ENCODE measurements around the gene ZNF407. TPM values are rescaled to one million over a fixed set of nuclear protein-coding genes. Genes with fewer than 3 reads are reported as not detected.

The ZNF407 gene
- total RNA-seq, 1 experiment from 2014 or later = 18.1 TPM

DNA sequence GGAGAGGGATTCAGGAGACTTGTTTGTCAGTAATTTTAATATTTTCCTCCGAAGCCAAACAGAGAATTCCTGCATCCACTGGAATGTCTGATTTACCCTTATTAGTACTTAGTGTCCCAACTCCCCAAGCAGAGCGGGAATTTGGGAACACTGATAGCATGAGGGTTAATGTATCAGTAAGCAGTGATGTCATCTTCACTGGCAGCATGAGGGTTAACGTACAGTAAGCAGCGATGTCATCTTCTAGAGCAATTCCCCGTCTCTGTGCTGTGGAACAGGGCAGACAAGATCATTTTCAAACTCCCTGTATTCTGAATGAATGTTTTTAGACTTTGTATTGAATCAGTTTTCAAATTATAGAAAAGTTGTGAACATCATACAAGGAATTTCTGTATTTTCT, 228.9 kb downstream of the ZNF407 start:
- Histone ChIP-seq H3K4me1 (ENCODE audit: low read length) (peaks cover 11% of the 10 kb centered on the region), H3K9me3 (ENCODE audit: low read length) (no peaks in the 10 kb centered on the region), H3K36me3 (ENCODE audit: insufficient read depth, low read length) (no peaks in the 10 kb centered on the region), H3K79me2 (ENCODE audit: low read length) (no peaks in the 10 kb centered on the region), H2AFZ (ENCODE audit: low read length) (no peak overlapping the region), H3K4me2 (ENCODE audit: low read depth, low read length, poor library complexity, severe bottlenecking) (no peak overlapping the region), H3K9ac (ENCODE audit: low read length) (no peak overlapping the region), H3K27ac (ENCODE audit: low read length) (no peak overlapping the region), H3K4me3 (ENCODE audit: low read length) (no peak overlapping the region), H3K27me3 (ENCODE audit: low read length) (no peaks in the 10 kb centered on the region), H4K20me1 (ENCODE audit: insufficient read depth, low read depth, low read length) (no peaks in the 10 kb centered on the region), H3K9me2 (replicated peaks; ENCODE audit: insufficient read depth, low read length) (no peaks in the 10 kb centered on the region)
- DNase-seq = no peak

GRCh38 chr18:74828200-74828599, 230.5 kb downstream of the ZNF407 start:
- H3K4me2 ChIP-seq (ENCODE audit: low read depth, low read length, poor library complexity, severe bottlenecking) = no peak overlapping the region

GRCh38 chr18:74831571-74832250, 234.0 kb downstream of the ZNF407 start:
- H3K9ac ChIP-seq (ENCODE audit: low read length) = no peak overlapping the region
- H4K20me1 ChIP-seq (ENCODE audit: insufficient read depth, low read depth, low read length) = no peaks in the 10 kb centered on the region
- no peaks in the 10 kb centered on the region for H3K36me3 ChIP-seq (ENCODE audit: insufficient read depth, low read length)
- H3K9me3 ChIP-seq (ENCODE audit: low read length) = no peaks in the 10 kb centered on the region
- no peaks in the 10 kb centered on the region for H3K79me2 ChIP-seq (ENCODE audit: low read length)
- no peak for DNase-seq
- no peaks in the 10 kb centered on the region for H3K27me3 ChIP-seq (ENCODE audit: low read length)
- H3K4me2 ChIP-seq (ENCODE audit: low read depth, low read length, poor library complexity, severe bottlenecking) = no peak overlapping the region
- no peak overlapping the region for H3K4me3 ChIP-seq (ENCODE audit: low read length)
- no peak overlapping the region for H2AFZ ChIP-seq (ENCODE audit: low read length)
- H3K4me1 ChIP-seq (ENCODE audit: low read length) = no peaks in the 10 kb centered on the region
- H3K27ac ChIP-seq (ENCODE audit: low read length) = no peak overlapping the region
- H3K9me2 ChIP-seq (replicated peaks; ENCODE audit: insufficient read depth, low read length) = no peaks in the 10 kb centered on the region

More at GRCh38 chr18:74828200-74828599, 230.5 kb downstream of the ZNF407 start:
- Histone ChIP-seq H4K20me1 (ENCODE audit: insufficient read depth, low read depth, low read length) (no peaks in the 10 kb centered on the region), H3K27me3 (ENCODE audit: low read length) (no peaks in the 10 kb centered on the region), H3K9ac (ENCODE audit: low read length) (no peak overlapping the region), H3K79me2 (ENCODE audit: low read length) (no peaks in the 10 kb centered on the region), H3K36me3 (ENCODE audit: insufficient read depth, low read length) (no peaks in the 10 kb centered on the region), H3K9me3 (ENCODE audit: low read length) (no peaks in the 10 kb centered on the region), H3K27ac (ENCODE audit: low read length) (no peak overlapping the region), H3K4me3 (ENCODE audit: low read length) (no peak overlapping the region), H2AFZ (ENCODE audit: low read length) (no peak overlapping the region), H3K9me2 (replicated peaks; ENCODE audit: insufficient read depth, low read length) (no peaks in the 10 kb centered on the region), H3K4me1 (ENCODE audit: low read length) (peaks cover 11% of the 10 kb centered on the region)
- DNase-seq = no peak

GRCh38 chr18:74832381-74832780, 234.7 kb downstream of the ZNF407 start:
- no peak for DNase-seq
- Histone ChIP-seq H3K4me2 (ENCODE audit: low read depth, low read length, poor library complexity, severe bottlenecking) (no peak overlapping the region), H3K27ac (ENCODE audit: low read length) (no peak overlapping the region), H3K36me3 (ENCODE audit: insufficient read depth, low read length) (no peaks in the 10 kb centered on the region), H3K4me3 (ENCODE audit: low read length) (no peak overlapping the region), H4K20me1 (ENCODE audit: insufficient read depth, low read depth, low read length) (no peaks in the 10 kb centered on the region), H3K4me1 (ENCODE audit: low read length) (no peaks in the 10 kb centered on the region), H3K79me2 (ENCODE audit: low read length) (no peaks in the 10 kb centered on the region), H3K27me3 (ENCODE audit: low read length) (no peaks in the 10 kb centered on the region), H3K9me2 (replicated peaks; ENCODE audit: insufficient read depth, low read length) (no peaks in the 10 kb centered on the region), H3K9ac (ENCODE audit: low read length) (no peak overlapping the region), H3K9me3 (ENCODE audit: low read length) (no peaks in the 10 kb centered on the region), H2AFZ (ENCODE audit: low read length) (no peak overlapping the region)

DNA sequence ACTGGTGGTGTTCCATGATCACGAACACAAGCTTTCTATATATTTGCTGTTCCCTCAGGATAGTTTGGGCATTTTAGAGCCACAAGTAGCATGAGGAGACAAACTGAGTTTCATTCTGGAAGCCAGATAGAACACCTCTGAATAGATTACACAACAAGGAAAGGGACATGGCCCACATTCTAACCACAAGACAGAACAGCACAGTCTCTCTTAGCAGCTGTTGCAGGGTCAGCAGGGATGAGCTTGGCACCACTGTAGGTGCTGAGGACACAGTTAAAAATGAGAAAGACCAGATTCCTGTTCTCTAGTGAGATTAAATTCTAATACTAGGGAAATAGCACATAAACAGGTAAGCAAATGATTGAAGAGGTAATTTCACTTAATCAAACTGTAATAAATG, 235.3 kb downstream of the ZNF407 start:
- Histone ChIP-seq H3K27me3 (ENCODE audit: low read length) (no peaks in the 10 kb centered on the region), H3K9me3 (ENCODE audit: low read length) (no peaks in the 10 kb centered on the region), H3K9me2 (replicated peaks; ENCODE audit: insufficient read depth, low read length) (no peaks in the 10 kb centered on the region), H3K27ac (ENCODE audit: low read length) (no peak overlapping the region), H3K4me1 (ENCODE audit: low read length) (no peaks in the 10 kb centered on the region), H4K20me1 (ENCODE audit: insufficient read depth, low read depth, low read length) (no peaks in the 10 kb centered on the region), H3K9ac (ENCODE audit: low read length) (no peak overlapping the region), H3K4me3 (ENCODE audit: low read length) (no peak overlapping the region), H3K36me3 (ENCODE audit: insufficient read depth, low read length) (no peaks in the 10 kb centered on the region), H2AFZ (ENCODE audit: low read length) (no peak overlapping the region), H3K79me2 (ENCODE audit: low read length) (no peaks in the 10 kb centered on the region), H3K4me2 (ENCODE audit: low read depth, low read length, poor library complexity, severe bottlenecking) (no peak overlapping the region)
- no peak for DNase-seq

- Histone ChIP-seq H3K4me1 (ENCODE audit: low read length) (no peaks in the 10 kb centered on the region), H4K20me1 (ENCODE audit: insufficient read depth, low read depth, low read length) (no peaks in the 10 kb centered on the region), H3K9me2 (replicated peaks; ENCODE audit: insufficient read depth, low read length) (no peaks in the 10 kb centered on the region), H3K4me3 (ENCODE audit: low read length) (no peak overlapping the region), H3K79me2 (ENCODE audit: low read length) (no peaks in the 10 kb centered on the region), H3K9ac (ENCODE audit: low read length) (no peak overlapping the region), H3K27me3 (ENCODE audit: low read length) (no peaks in the 10 kb centered on the region), H3K36me3 (ENCODE audit: insufficient read depth, low read length) (no peaks in the 10 kb centered on the region), H3K27ac (ENCODE audit: low read length) (no peak overlapping the region), H3K9me3 (ENCODE audit: low read length) (no peaks in the 10 kb centered on the region), H2AFZ (ENCODE audit: low read length) (no peak overlapping the region), H3K4me2 (ENCODE audit: low read depth, low read length, poor library complexity, severe bottlenecking) (no peak overlapping the region)
- no peak for DNase-seq
Measured at GRCh38 chr18:74834424-74835309, 237.0 kb downstream of the ZNF407 start.

DNA sequence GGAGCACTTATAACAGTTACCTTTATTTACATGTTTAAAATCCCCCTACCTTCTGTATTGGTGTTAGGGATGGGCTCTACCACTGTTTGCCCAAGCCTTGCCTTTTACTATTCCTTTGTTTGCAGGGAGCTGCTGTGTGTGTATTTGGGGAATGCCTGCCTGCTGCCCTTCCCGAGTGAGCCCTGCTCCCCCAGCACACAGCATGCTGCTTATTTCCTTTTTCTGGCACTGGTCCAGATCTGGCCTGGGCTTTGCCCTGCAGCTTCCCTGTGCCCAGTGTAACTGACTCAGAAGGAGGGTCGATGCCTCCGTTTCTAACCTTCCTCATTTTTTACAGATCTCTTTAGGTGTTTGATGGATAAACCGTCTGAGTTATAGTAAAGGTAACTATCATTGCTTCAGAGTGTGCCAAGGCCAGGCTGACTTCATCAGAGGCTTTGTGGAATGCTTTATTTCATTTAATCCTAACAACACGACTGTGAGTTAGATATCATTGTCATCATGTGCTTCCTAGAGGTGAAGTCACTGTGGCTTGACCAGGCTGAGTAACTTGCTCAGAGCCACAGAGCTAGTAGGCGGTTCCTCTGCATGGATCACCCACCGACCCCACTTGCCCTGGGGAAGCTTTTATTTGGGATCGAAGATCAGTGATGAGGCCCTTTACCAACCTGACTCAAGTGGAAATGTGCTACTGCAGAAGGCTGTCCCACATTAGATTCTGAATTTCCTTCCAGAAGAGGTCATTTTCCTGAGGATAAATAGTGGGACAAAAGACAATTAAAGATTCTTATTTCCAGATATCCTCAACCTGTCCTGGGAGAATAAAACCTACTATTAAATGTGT, 238.8 kb downstream of the ZNF407 start:
- H3K36me3 ChIP-seq (ENCODE audit: insufficient read depth, low read length) = no peaks in the 10 kb centered on the region
- no peak overlapping the region for H3K27ac ChIP-seq (ENCODE audit: low read length)
- no peaks in the 10 kb centered on the region for H4K20me1 ChIP-seq (ENCODE audit: insufficient read depth, low read depth, low read length)
- no peak overlapping the region for H2AFZ ChIP-seq (ENCODE audit: low read length)
- H3K4me3 ChIP-seq (ENCODE audit: low read length) = no peak overlapping the region
- no peaks in the 10 kb centered on the region for H3K9me3 ChIP-seq (ENCODE audit: low read length)
- no peak for DNase-seq
- H3K4me1 ChIP-seq (ENCODE audit: low read length) = no peaks in the 10 kb centered on the region
- no peak overlapping the region for H3K4me2 ChIP-seq (ENCODE audit: low read depth, low read length, poor library complexity, severe bottlenecking)
- H3K9me2 ChIP-seq (replicated peaks; ENCODE audit: insufficient read depth, low read length) = no peaks in the 10 kb centered on the region
- H3K9ac ChIP-seq (ENCODE audit: low read length) = no peak overlapping the region
- no peaks in the 10 kb centered on the region for H3K79me2 ChIP-seq (ENCODE audit: low read length)
- H3K27me3 ChIP-seq (ENCODE audit: low read length) = no peaks in the 10 kb centered on the region

Measured in Karpas-422 (cell line).